Islet of Langerhans (tissue), 1 donor: Measurements from ENCODE around the gene NPC1.
"Not testable (repeated sequence)": the region's sequence is repeated elsewhere in the genome, so short reads cannot be mapped to it uniquely, and the experiment has no call there.

Experiments
- FAIRE-seq: peaks from one replicate; lab custom pipeline; 2011; peaks lifted over from hg19 to GRCh38; lab: Jason Lieb, UNC

NPC1 gene

DNA sequence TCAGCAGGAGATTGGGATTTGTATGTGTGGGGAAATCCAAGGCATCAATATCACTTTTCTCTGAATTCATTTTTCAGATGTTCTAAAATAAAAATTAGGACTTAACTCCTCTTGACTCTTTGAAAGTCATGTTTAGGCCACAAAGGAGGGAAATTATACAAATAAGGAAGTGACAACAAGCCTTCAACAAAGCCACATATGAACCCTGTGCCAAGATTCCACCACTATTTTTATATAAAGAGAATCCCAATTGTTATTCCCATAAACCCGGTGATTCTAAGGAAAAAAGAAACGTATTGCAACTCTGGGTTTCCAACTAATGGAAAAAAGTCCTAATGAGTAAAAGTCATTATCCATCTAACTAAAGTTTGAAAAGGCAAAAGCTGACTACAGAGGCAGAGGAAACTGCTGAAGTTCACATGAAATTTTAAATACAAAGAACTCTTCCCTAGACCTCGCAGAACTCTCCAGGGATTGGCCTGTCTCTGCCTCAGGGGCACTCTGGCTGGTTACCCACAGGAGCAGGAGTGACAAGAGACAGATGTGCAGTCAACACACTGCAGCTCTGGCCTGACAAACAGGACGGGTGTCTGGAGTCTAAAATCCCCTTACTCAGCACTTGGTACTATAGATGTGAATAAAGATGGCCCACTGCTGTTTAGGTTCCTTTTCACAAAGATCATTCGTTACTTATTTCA is 11.5 kb downstream of the NPC1 start:
- FAIRE-seq = no peak

DNA sequence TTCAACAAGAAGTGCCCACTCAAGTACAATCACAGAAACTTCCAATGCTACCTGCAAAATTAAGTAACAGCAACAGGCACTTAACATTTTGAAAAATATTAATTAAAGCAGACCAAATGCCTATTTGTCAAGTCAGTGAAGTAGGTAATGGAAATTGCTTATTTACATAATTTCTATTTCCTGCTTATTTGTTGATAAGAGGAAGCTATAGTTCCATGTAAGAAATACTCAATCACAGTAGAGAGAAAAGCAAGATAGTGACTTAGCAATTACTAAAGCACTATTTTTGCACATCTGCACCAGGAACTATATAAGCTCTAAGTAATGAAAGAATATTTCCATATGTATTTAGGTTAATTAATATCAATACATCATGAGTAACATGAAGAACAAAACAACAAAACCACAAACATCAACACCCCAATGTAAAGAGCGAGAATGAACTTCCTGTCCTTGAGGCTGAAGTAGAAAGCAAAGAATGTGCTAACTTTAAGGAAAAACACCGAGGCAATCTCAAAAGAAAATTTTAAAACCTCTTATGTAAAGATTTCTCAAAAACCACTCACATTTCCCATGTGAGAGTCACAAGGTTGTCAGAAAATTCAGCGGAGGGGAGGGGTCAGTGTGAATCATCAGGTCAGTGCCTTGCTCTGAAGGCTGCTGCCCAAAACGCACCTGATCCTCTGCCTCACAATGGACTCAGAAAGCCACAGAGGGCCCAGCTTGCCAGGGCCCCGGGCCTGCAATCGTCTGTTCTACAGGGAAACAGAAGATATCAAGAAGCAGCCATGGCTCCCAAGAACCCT is 12.5 kb downstream of the NPC1 start:
- no peak for FAIRE-seq

GRCh38 chr18:23573020-23573419 is 13.3 kb downstream of the NPC1 start:
- no peak for FAIRE-seq

DNA sequence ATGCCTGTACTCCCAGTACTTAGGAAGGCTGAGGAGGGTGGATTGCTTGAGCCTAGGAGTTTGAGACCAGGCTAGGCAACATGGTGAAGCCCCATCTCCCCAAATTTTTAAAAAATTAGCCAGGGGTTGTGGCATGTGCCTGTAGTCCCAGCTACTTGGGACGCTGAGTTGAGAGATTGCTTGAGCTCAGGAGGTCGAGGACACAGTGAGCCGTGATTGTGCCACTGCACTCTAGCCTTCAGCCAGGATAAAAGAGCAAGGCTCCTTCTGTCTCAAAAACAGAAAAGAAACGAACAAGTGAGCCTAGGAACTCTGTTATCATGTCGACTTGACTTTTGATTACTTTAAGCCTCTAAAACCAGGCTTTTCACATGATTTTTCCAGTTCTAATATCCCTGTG is 13.7 kb downstream of the NPC1 start:
- no peak for FAIRE-seq

DNA sequence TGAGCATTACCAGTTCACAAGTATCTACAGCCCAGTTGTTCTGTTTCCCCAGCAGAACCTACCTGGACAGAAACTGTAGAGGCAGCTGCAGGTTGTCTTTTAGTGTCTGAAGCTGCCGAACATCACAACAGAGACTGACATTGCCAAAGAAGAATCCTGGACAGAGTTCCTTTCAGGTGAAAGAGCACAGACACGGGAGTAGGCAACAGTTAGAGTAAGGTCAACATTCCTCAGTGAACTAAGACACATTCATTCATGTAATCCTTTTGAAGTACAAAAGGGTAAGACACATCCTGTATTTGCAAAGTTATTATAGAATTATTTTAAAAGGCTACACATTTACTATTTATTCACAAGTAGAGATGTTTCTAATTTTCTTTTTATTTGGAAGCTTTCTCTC is 14.3 kb downstream of the NPC1 start:
- no peak for FAIRE-seq

- FAIRE-seq = no peak
Measured at GRCh38 chr18:23570912-23571504, 15.3 kb downstream of the NPC1 start.

DNA sequence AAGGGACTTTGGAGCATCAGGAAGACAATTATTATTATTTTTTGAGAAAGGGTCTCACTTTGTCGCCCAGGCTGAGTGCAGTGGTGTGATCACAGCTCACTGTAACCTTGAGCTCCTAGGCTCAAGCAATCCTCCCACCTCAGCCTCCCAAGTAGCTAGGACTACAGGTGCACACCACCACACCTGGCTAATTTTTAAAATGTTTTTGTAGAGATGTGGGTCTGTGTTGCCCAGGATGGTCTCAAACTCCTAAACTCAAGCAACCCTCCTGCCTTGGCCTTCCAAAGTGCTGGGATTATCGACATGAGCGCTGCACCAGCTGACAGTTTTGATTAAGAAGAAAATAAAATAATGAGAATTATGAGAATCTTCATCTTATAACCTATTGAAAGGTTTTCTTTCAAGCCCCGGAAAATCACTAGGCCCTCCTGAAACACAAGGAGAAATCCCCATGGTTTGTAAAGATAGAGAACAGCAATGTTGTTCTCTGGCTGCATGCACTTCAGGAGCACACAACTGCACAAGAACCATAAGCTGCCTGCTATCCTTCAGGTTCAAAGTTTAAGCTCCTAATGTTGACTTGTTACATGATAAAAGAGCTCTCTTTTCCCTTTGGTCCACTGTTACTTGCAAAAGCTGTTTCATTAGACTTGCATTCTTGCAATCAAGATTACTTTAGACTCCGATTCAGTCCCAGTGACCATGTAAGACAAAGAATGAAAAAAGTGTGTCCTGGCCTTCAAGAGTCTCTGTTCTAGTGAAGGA is 16.8 kb downstream of the NPC1 start:
- FAIRE-seq = no peak

DNA sequence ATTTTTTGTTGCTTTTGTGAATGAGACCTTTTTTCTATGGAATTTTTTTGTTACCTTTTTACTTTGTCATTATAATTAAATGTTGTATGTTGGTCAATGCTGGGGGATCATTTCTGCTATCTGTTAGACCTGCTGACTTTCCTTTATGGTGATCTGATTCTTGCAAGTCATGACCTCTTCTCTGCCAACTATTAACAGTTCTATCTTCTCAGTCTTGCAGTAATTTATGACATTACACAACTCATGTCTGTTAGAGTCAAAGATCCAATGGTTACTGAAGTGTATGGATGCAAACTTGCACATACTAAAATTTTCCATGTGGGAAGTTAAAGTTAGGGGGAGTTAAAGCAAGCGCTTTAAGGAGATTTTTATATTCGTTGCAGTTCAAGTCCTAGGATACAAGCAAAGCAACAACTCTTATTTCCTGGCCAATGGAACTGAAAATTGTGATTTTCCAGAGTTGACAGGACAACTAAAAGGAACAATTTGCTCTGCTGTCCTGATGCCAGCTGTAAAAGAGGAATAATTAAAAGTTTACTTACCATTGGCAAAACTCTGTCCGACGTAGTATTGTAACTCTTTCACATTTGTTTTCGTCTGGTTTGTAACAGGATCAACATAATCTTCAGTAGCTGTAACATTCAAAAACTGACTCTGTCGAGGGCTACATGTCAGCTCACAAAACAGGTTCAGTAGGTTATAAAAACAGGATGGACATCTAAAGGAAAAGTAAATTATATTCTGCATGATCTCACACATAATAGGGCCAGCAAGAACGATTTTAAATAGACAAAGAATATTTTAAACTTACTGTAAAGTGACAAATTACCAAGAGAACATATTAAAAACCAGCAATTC is 17.8 kb downstream of the NPC1 start:
- no peak for FAIRE-seq

DNA sequence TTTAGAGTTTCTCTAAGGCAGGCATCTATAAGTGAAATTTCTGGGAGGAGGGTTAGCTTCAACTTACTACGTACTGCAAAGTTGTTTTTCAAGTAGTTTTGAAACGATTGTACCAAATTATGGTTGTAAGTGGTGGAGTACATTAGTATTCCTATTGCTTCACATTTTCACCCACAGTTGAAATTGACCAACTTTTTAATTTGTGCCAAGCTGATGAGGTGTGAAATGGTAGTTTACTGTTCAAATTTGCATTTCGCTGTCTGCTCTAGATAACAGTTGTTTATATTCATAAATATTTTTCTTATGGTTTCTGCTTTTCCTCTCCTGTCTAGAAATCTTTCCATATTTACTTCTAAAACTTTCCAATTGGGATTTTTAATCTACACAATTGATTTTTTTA is 18.6 kb downstream of the NPC1 start:
- FAIRE-seq = no peak

DNA sequence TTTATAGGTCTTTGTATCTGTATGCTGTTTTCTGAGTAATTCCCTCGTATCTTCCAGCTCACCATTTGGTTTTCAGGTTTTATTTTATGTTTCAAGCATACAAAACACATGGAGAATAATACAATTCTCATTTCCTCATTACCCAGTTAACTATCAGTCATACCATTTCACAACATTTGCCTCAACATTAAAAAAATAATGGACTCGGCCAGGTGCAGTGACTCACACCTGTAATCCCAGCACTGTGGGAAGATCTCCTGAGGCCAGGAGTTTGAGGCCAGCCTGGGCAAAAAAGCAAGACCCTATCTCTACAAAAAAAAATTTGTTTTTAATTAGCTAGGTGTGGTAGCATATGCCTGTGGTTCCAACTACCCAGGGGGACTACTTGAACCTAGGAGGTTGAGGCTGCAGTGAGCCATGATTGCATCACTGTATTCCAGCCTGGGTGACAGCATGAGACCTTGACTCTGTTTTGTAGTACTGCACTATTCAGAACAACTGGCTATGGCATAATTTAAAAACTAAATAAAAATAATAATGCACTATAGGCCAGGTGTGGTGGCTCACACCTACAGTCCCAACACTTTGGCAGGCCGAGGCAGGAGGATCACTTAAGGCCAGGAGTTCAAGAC is 20.3 kb downstream of the NPC1 start:
- FAIRE-seq = no peak

DNA sequence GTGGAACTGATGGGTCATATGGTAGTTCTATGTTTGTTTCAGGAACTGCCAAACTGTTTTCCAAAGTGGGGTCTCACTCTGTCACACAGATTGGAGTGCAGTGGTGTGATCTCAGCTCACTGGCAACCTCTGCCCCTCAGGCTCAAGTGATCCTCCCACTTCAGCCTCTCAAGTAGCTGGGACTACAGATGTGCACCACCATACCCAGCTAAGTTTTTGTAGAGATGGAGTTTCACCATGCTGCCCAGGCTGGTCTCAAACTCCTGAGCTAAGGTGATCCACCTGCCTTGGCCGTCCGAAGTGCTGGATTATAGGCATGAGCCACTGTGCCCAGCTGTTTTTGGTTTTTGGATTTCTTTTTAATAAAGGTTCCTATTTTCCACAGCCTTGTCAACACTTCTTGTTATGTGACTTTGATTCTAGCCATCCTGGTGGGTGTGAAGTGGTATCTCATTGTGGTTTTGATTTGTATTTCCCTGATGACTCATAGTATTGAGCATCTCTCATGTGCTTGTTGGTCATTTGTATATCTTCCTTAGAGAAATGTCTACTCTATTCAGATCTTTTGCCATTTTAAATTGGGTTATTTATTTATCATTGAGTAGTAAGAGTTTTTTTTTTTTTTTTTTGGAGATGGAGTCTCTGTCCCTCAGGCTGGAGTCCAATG is 22.8 kb downstream of the NPC1 start:
- no peak for FAIRE-seq

DNA sequence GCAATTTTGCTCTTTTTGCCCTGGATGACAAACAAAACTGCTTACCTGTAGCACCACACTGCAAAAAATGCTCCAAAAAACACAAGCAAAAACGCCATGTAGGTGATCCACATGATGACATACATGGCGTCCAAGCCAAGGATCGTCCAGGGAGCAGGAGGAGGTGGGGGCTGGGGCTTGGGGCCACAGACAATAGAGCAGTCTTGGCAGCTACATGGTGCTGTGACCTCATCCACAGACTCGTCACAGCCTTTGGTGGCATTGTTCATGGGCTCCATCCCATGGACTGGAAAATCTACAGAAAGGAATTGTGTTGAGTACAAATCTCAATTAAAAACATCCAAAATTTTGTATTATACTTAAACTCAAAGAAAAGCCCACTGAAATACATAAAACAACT is 26.1 kb downstream of the NPC1 start:
- no peak for FAIRE-seq

DNA sequence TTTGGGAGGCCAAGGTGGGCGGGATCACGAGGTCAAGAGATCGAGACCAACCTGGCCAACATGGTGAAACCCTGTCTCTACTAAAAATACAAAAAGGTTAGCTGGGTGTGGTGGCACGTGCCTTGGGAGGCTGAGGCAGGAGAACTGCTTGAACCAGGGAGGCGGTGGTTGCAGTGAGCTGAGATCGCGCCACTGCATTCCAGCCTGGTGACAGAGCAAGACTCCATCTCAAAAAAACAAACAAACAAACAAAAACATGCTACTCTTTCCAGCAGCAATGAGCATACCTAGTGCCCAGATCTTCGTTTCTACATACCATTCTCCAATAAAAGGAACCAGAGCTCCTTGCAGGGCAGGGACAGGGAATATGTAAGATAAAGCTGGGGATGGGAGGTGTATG is 28.8 kb downstream of the NPC1 start:
- FAIRE-seq = not testable (repeated sequence)

- FAIRE-seq = no peak
Measured at GRCh38 chr18:23556145-23556780, 30.0 kb downstream of the NPC1 start.

DNA sequence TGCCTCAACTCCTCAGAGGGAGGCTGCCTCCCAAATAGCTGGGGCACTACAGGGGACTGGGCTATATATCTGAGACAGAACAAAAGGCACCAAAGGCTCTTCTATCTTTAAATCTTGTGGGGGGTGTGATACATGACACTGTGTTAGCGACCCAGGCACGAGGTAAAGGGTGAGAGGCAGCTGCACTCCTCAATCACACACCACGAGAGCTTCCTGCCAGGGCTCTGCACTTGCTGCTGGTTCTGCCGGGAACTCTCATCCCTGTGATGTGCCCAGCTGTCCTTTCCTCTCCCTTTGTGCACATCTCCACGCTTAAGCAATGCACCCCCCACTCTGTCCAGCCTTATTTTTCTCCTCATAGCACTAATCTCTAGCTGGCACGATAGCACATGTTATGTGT is 32.4 kb downstream of the NPC1 start:
- FAIRE-seq = no peak

GRCh38 chr18:23552505-23552904 is 33.8 kb downstream of the NPC1 start:
- FAIRE-seq = no peak

DNA sequence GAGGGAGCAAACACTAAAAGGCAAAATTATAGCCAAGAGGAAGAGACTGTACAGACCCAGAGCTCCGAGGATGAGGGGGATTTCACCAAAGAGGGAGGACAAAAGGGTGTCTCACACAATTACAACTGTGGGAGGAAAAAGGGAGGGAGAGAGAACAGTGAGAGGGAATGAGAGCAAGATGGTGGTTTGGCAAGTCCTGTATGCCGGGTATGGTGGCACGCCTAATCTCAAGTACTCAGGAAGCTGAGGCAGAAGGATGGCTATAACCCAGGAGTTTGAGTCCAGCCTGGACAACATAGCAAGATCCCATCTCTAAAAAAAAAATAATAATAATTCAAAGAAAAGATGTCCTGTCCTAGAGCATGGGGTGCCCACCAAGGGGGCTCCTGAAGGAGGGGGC is 34.3 kb downstream of the NPC1 start:
- FAIRE-seq = no peak

- FAIRE-seq = no peak
Measured at GRCh38 chr18:23550898-23551297, 35.4 kb downstream of the NPC1 start.

GRCh38 chr18:23548719-23549118 is 37.6 kb downstream of the NPC1 start:
- FAIRE-seq = no peak

DNA sequence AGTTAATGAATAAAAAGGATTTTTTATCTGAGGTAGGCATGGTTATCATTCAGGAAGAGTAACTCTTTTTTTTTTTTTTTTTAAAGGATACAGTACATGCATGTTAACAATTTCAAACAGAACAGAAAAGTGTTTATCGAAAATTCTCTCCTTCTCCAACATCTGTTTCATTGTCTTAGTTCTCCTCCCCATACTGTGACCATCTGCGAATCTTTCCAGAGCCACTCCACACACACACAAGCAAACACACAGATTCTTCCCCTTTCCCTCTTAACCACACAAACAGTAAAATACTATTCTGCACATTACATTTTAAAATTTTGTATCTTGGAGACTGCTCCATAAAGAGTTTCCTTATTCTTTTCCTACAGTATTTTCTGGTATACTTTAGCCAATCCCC is 38.0 kb downstream of the NPC1 start:
- FAIRE-seq = no peak
